Measurements from ENCODE around the gene WDFY3. TPM values are rescaled to one million over a fixed set of nuclear protein-coding genes. Genes with fewer than 3 reads are reported as not detected.

WDFY3 gene
- total RNA-seq, 1 donor, result 91.9 TPM

DNA sequence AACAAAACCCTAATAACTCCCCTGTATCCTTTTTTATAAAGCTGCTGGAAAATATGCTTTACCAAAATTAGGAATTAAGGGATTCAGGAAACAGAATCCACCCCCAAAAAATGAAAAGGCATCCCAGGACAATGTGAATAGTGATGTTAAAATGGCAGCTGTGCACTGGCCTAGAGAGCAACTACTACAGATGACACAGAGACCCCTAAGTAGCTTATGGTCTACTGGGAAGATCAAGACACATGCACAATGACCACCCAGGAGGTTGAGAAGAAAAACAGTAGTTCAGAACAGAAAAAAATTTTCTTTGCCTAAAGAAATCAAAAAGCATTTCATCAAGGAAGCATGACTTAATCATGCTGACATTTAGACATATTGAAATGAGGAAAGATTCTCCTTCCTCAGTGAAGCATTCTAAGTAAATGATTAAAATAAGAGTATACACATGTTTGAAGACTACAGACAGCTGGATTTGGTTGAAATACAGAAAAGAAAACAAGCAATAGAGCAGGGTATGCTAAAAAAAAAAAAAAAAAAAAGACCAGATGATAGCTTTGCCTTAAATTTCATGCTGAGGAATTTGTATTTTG, 117.3 kb downstream of the WDFY3 start:
- Histone ChIP-seq H3K4me3 (ENCODE audit: insufficient read depth, low read length) (no peak overlapping the region), H2AFZ (ENCODE audit: low read length) (no peak overlapping the region), H3K4me1 (ENCODE audit: insufficient read depth, low read length) (no peaks in the 10 kb centered on the region), H4K20me1 (ENCODE audit: insufficient read depth, low read length) (no peaks in the 10 kb centered on the region), H3K4me2 (ENCODE audit: insufficient read depth, low read length) (no peak overlapping the region), H3K36me3 (ENCODE audit: insufficient read depth, low read length) (peaks cover 4% of the 10 kb centered on the region), H3K79me2 (ENCODE audit: insufficient read depth, low read length) (peaks cover 8% of the 10 kb centered on the region), H3K9me3 (ENCODE audit: low read depth, low read length) (no peaks in the 10 kb centered on the region), H3K27ac (ENCODE audit: low read depth, low read length) (no peak overlapping the region), H3K27me3 (ENCODE audit: insufficient read depth, low read length) (no peaks in the 10 kb centered on the region)
- no peak for DNase-seq (ENCODE audit: insufficient read length, low spot score, missing footprints)
- TF ChIP-seq CTCF (IDR thresholded peaks at IDR 0.05; ENCODE audit: extremely low read depth, low read depth, low read length), result no peak

DNA sequence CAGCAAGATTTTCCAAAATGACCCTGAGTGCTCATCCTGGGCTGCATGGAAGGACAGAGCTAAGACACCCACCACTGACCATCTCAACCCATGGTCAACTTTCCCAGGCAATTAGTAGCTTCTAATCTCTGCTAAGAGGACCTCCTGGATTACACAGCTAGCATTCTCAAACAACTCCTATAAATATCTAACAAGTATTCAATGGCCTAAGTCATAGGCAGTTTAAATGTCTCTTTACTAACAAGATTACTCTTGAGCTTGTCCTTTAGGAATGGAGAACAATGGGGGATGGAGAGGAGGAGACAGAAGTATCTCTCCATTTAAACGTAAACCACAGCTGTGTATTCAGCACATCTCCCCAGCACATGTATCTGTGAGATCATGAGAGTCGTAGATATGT, 118.1 kb downstream of the WDFY3 start:
- no peak for TF ChIP-seq CTCF (IDR thresholded peaks at IDR 0.05; ENCODE audit: extremely low read depth, low read depth, low read length)
- no peak overlapping the region for H3K4me2 ChIP-seq (ENCODE audit: insufficient read depth, low read length)
- peaks cover 5% of the 10 kb centered on the region for H3K79me2 ChIP-seq (ENCODE audit: insufficient read depth, low read length)
- H4K20me1 ChIP-seq (ENCODE audit: insufficient read depth, low read length), result no peaks in the 10 kb centered on the region
- DNase-seq (ENCODE audit: insufficient read length, low spot score, missing footprints), result no peak
- H3K27me3 ChIP-seq (ENCODE audit: insufficient read depth, low read length), result no peaks in the 10 kb centered on the region
- no peak overlapping the region for H3K27ac ChIP-seq (ENCODE audit: low read depth, low read length)
- no peaks in the 10 kb centered on the region for H3K4me1 ChIP-seq (ENCODE audit: insufficient read depth, low read length)
- no peak overlapping the region for H2AFZ ChIP-seq (ENCODE audit: low read length)
- no peaks in the 10 kb centered on the region for H3K9me3 ChIP-seq (ENCODE audit: low read depth, low read length)
- H3K36me3 ChIP-seq (ENCODE audit: insufficient read depth, low read length), result peaks cover 4% of the 10 kb centered on the region
- no peak overlapping the region for H3K4me3 ChIP-seq (ENCODE audit: insufficient read depth, low read length)

GRCh38 chr4:84847978-84848377, 118.5 kb downstream of the WDFY3 start:
- Histone ChIP-seq H4K20me1 (ENCODE audit: insufficient read depth, low read length) (no peaks in the 10 kb centered on the region), H3K27me3 (ENCODE audit: insufficient read depth, low read length) (no peaks in the 10 kb centered on the region), H3K9me3 (ENCODE audit: low read depth, low read length) (no peaks in the 10 kb centered on the region), H2AFZ (ENCODE audit: low read length) (no peak overlapping the region), H3K79me2 (ENCODE audit: insufficient read depth, low read length) (peaks cover 4% of the 10 kb centered on the region), H3K4me3 (ENCODE audit: insufficient read depth, low read length) (no peak overlapping the region), H3K36me3 (ENCODE audit: insufficient read depth, low read length) (peaks cover 4% of the 10 kb centered on the region), H3K27ac (ENCODE audit: low read depth, low read length) (no peak overlapping the region), H3K4me2 (ENCODE audit: insufficient read depth, low read length) (no peak overlapping the region), H3K4me1 (ENCODE audit: insufficient read depth, low read length) (no peaks in the 10 kb centered on the region)
- no peak for DNase-seq (ENCODE audit: insufficient read length, low spot score, missing footprints)
- no peak for TF ChIP-seq CTCF (IDR thresholded peaks at IDR 0.05; ENCODE audit: extremely low read depth, low read depth, low read length)

DNA sequence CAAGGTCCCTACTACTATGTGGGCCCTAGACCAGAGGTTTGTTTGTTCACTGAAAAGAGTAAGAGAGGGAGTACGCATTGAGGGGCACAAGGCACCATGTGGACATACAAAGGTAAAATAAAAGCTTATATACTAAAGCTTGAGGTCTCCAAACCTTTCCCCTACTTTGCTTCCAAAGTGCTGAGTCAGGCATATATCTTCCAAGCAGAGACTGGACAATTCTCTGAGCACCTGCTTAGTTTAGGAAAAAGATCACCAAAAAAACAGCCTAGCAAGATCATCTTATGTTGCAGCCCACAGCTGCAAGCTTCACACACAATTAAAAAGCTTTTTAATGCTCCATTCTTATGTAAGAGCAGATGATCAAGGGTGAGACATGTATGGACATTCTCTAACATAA, 119.5 kb downstream of the WDFY3 start:
- Histone ChIP-seq H3K27ac (ENCODE audit: low read depth, low read length) (no peak overlapping the region), H4K20me1 (ENCODE audit: insufficient read depth, low read length) (no peaks in the 10 kb centered on the region), H3K27me3 (ENCODE audit: insufficient read depth, low read length) (no peaks in the 10 kb centered on the region), H3K9me3 (ENCODE audit: low read depth, low read length) (no peaks in the 10 kb centered on the region), H2AFZ (ENCODE audit: low read length) (no peak overlapping the region), H3K4me2 (ENCODE audit: insufficient read depth, low read length) (no peak overlapping the region), H3K4me3 (ENCODE audit: insufficient read depth, low read length) (no peak overlapping the region), H3K79me2 (ENCODE audit: insufficient read depth, low read length) (peaks cover 3% of the 10 kb centered on the region), H3K4me1 (ENCODE audit: insufficient read depth, low read length) (no peaks in the 10 kb centered on the region), H3K36me3 (ENCODE audit: insufficient read depth, low read length) (peaks cover 4% of the 10 kb centered on the region)
- TF ChIP-seq CTCF (IDR thresholded peaks at IDR 0.05; ENCODE audit: extremely low read depth, low read depth, low read length), result no peak
- DNase-seq (ENCODE audit: insufficient read length, low spot score, missing footprints), result no peak

All from osteoblast (primary cell).